HEK293 (cell line): ENCODE data around the gene NECTIN4.

Experiments
- HOXA7 ChIP-seq: sonication (generic); formaldehyde crosslinking; IDR thresholded peaks from 2 replicates; pipeline ENCODE4 v1.8.1; 2022; ENCODE audit warnings: missing genetic modification reagents, borderline replicate concordance
- KLF8 ChIP-seq: fragments of 450-650 bp; formaldehyde crosslinking; IDR thresholded peaks from 2 replicates; pipeline ENCODE4 v1.5.1; 2016; ENCODE audit warnings: missing biosample characterization, missing genetic modification characterization
- OVOL3 ChIP-seq: fragments of 450-650 bp; formaldehyde crosslinking; IDR thresholded peaks from 2 replicates; pipeline ENCODE4 v1.5.1; 2016; ENCODE audit warnings: missing biosample characterization, missing genetic modification characterization
- RBAK ChIP-seq: fragments of 450-650 bp; formaldehyde crosslinking; IDR thresholded peaks from 2 replicates; pipeline ENCODE4 v1.5.1; 2016; ENCODE audit warnings: missing biosample characterization, missing genetic modification characterization
- SCRT2 ChIP-seq: fragments of 450-650 bp; formaldehyde crosslinking; IDR thresholded peaks from 2 replicates; pipeline ENCODE4 v1.5.1; 2016; ENCODE audit warnings: missing biosample characterization, missing genetic modification characterization
- SP2 ChIP-seq: fragments of 450-650 bp; formaldehyde crosslinking; IDR thresholded peaks from 2 replicates; pipeline ENCODE4 v1.5.1; 2016; ENCODE audit warnings: missing biosample characterization, missing genetic modification characterization
- YY1 ChIP-seq: fragments of 450-650 bp; formaldehyde crosslinking; IDR thresholded peaks from 2 replicates; pipeline ENCODE4 v1.5.1; 2018; ENCODE audit warnings: missing biosample characterization, missing genetic modification characterization
- YY2 ChIP-seq: fragments of 450-650 bp; formaldehyde crosslinking; IDR thresholded peaks from 2 replicates; pipeline ENCODE4 v1.5.1; 2016; ENCODE audit warnings: missing biosample characterization, missing genetic modification characterization
- ZBTB21 ChIP-seq: fragments of 450-650 bp; formaldehyde crosslinking; IDR thresholded peaks from 2 replicates; pipeline ENCODE4 v1.5.1; 2017; ENCODE audit warnings: missing biosample characterization, missing genetic modification characterization
- ZBTB7A ChIP-seq: fragments of 450-650 bp; formaldehyde crosslinking; IDR thresholded peaks from 2 replicates; pipeline ENCODE4 v1.5.1; 2016; ENCODE audit warnings: low read depth, missing biosample characterization, missing genetic modification characterization
- ZIC2 ChIP-seq: fragments of 450-650 bp; formaldehyde crosslinking; IDR thresholded peaks from 2 replicates; pipeline ENCODE4 v1.5.1; 2016; ENCODE audit warnings: missing biosample characterization, missing genetic modification characterization
- ZNF10 ChIP-seq: fragments of 450-650 bp; formaldehyde crosslinking; IDR thresholded peaks from 2 replicates; pipeline ENCODE4 v1.5.1; 2017; ENCODE audit warnings: missing biosample characterization, missing genetic modification characterization
- ZNF114 ChIP-seq: fragments of 450-650 bp; formaldehyde crosslinking; IDR thresholded peaks from 2 replicates; pipeline ENCODE4 v1.5.0; 2017; ENCODE audit warnings: missing biosample characterization, missing genetic modification characterization
- ZNF174 ChIP-seq: fragments of 450-650 bp; formaldehyde crosslinking; IDR thresholded peaks from 2 replicates; pipeline ENCODE4 v1.5.0; 2017; ENCODE audit warnings: missing biosample characterization, mild to moderate bottlenecking, missing genetic modification characterization
- ZNF175 ChIP-seq: fragments of 450-650 bp; formaldehyde crosslinking; IDR thresholded peaks from 2 replicates; pipeline ENCODE4 v1.5.1; 2016; ENCODE audit warnings: missing biosample characterization, missing genetic modification characterization
- ZNF2 ChIP-seq: fragments of 450-650 bp; formaldehyde crosslinking; IDR thresholded peaks from 2 replicates; pipeline ENCODE4 v1.5.1; 2016; ENCODE audit warnings: missing biosample characterization, missing genetic modification characterization
- ZNF292 ChIP-seq: fragments of 450-650 bp; formaldehyde crosslinking; IDR thresholded peaks from 2 replicates; pipeline ENCODE4 v1.5.1; 2016; ENCODE audit warnings: low read depth, missing biosample characterization, missing genetic modification characterization, borderline replicate concordance
- ZNF394 ChIP-seq: fragments of 450-650 bp; formaldehyde crosslinking; IDR thresholded peaks from 2 replicates; pipeline ENCODE4 v1.5.1; 2016; ENCODE audit warnings: missing biosample characterization, missing genetic modification characterization, mild to moderate bottlenecking, moderate library complexity, borderline replicate concordance
- ZNF423 ChIP-seq: fragments of 450-650 bp; formaldehyde crosslinking; IDR thresholded peaks from 2 replicates; pipeline ENCODE4 v1.5.1; 2016; ENCODE audit warnings: missing biosample characterization, missing genetic modification characterization
- ZNF514 ChIP-seq: fragments of 450-650 bp; formaldehyde crosslinking; IDR thresholded peaks from 2 replicates; pipeline ENCODE4 v1.5.1; 2016; ENCODE audit warnings: missing biosample characterization, missing genetic modification characterization
- ZNF529 ChIP-seq: fragments of 450-650 bp; formaldehyde crosslinking; IDR thresholded peaks from 2 replicates; pipeline ENCODE4 v1.5.1; 2017; ENCODE audit warnings: missing genetic modification characterization, missing biosample characterization; ENCODE audit not compliant: insufficient replicate concordance
- ZNF530 ChIP-seq: fragments of 450-650 bp; formaldehyde crosslinking; IDR thresholded peaks from 2 replicates; pipeline ENCODE4 v1.5.1; 2016; ENCODE audit warnings: low read depth, missing biosample characterization, missing genetic modification characterization
- ZNF544 ChIP-seq: fragments of 450-650 bp; formaldehyde crosslinking; IDR thresholded peaks from 2 replicates; pipeline ENCODE4 v1.5.0; 2017; ENCODE audit warnings: missing biosample characterization, missing genetic modification characterization
- ZNF610 ChIP-seq: fragments of 450-650 bp; formaldehyde crosslinking; IDR thresholded peaks from 2 replicates; pipeline ENCODE4 v1.5.1; 2016; ENCODE audit warnings: missing biosample characterization, missing genetic modification characterization, borderline replicate concordance
- ZNF629 ChIP-seq: fragments of 450-650 bp; formaldehyde crosslinking; IDR thresholded peaks from 2 replicates; pipeline ENCODE4 v1.5.1; 2017; ENCODE audit warnings: missing biosample characterization, missing genetic modification characterization
- ZNF660 ChIP-seq: fragments of 450-650 bp; IDR thresholded peaks from 2 replicates; pipeline ENCODE4 v1.5.1; 2018; ENCODE audit warnings: missing biosample characterization, mild to moderate bottlenecking, missing genetic modification characterization
- ZNF677 ChIP-seq: fragments of 450-650 bp; IDR thresholded peaks from 2 replicates; pipeline ENCODE4 v1.5.0; 2018; ENCODE audit warnings: missing biosample characterization, mild to moderate bottlenecking, missing genetic modification characterization, moderate library complexity
- ZNF785 ChIP-seq: fragments of 450-650 bp; formaldehyde crosslinking; IDR thresholded peaks from 2 replicates; pipeline ENCODE4 v1.5.1; 2016; ENCODE audit warnings: missing biosample characterization, missing genetic modification characterization
- ZXDB ChIP-seq: fragments of 450-650 bp; formaldehyde crosslinking; IDR thresholded peaks from 2 replicates; pipeline ENCODE4 v1.5.1; 2016; ENCODE audit warnings: missing biosample characterization, missing genetic modification characterization
- TF ChIP-seq, protein P1 (sequence below): fragments of 450-650 bp; formaldehyde crosslinking; IDR thresholded peaks from 2 replicates; pipeline ENCODE4 v1.5.1; 2016; ENCODE audit warnings: missing biosample characterization, missing genetic modification characterization
- TF ChIP-seq, protein P2 (sequence below): fragments of 450-650 bp; formaldehyde crosslinking; IDR thresholded peaks from 2 replicates; pipeline ENCODE4 v1.5.1; 2016; ENCODE audit warnings: missing biosample characterization, missing genetic modification characterization
- TF ChIP-seq, protein P3 (sequence below): fragments of 450-650 bp; formaldehyde crosslinking; IDR thresholded peaks from 2 replicates; pipeline ENCODE4 v1.5.1; 2016; ENCODE audit warnings: missing biosample characterization, missing genetic modification characterization
- TF ChIP-seq, protein P4 (sequence below): fragments of 450-650 bp; formaldehyde crosslinking; IDR thresholded peaks from 2 replicates; pipeline ENCODE4 v1.5.1; 2017; ENCODE audit warnings: missing biosample characterization, missing genetic modification characterization

NECTIN4 gene

DNA sequence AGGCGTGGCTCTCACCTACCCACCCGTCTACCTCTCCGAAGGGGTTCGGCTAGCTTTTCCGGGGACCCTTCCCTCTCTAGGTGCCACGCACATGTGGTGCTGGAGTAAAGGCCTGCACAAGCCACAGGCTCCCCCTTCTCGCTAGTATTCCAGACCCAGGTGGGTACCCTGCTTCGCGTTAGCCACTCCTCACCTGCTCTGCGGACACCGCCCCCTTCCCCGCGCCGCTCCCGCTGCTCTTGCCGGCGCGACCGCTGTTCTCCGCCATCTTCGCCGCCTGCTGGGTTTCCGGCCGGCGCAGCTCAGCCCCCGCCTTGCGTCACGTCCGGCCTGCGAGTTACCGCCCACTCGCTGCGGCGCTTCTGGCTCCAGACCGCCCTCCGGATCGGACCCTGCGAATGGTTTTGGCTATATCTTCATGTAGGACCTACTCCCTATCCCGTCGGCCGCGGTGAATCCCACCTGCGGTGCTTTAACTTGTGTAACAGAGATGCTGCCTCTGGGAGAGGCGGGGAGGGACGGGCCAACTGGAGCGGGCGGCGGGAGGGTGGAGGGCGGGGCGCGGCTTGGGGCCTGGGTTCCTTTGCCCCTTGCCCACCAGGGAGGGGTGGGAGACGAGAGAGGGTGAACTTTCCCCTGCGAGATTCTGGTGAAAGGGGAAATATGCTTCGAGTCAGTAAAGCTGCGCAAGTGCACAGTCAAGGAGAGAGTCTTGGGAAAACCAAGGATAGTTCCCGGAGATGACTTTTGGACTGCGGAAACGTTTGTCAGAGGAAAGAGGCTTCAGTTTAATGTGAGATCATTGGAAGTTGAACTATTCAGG, 28.6 kb upstream of the NECTIN4 start, which contains the start of the genes NIT1 and PFDN2 (continued):
- TF ChIP-seq, protein P1, sequence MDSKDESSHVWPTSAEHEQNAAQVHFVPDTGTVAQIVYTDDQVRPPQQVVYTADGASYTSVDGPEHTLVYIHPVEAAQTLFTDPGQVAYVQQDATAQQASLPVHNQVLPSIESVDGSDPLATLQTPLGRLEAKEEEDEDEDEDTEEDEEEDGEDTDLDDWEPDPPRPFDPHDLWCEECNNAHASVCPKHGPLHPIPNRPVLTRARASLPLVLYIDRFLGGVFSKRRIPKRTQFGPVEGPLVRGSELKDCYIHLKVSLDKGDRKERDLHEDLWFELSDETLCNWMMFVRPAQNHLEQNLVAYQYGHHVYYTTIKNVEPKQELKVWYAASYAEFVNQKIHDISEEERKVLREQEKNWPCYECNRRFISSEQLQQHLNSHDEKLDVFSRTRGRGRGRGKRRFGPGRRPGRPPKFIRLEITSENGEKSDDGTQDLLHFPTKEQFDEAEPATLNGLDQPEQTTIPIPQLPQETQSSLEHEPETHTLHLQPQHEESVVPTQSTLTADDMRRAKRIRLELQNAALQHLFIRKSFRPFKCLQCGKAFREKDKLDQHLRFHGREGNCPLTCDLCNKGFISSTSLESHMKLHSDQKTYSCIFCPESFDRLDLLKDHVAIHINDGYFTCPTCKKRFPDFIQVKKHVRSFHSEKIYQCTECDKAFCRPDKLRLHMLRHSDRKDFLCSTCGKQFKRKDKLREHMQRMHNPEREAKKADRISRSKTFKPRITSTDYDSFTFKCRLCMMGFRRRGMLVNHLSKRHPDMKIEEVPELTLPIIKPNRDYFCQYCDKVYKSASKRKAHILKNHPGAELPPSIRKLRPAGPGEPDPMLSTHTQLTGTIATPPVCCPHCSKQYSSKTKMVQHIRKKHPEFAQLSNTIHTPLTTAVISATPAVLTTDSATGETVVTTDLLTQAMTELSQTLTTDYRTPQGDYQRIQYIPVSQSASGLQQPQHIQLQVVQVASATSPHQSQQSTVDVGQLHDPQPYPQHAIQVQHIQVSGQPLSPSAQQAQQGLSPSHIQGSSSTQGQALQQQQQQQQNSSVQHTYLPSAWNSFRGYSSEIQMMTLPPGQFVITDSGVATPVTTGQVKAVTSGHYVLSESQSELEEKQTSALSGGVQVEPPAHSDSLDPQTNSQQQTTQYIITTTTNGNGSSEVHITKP (tag by site-specific recombination), result peak; percentile 92
- TF ChIP-seq ZNF677 (no peak), ZXDB (tag by site-specific recombination) (peak; percentile 83), ZNF394 (0 out of 2 replicates have a peak, but pooled peaks have one; percentile 51), ZNF10 (peak; percentile 49; the same call in 1 of the 2 replicates), RBAK (tag by site-specific recombination) (no peak), ZNF785 (tag by site-specific recombination) (no peak), ZNF610 (tag by site-specific recombination) (peak; percentile 98), KLF8 (tag by site-specific recombination) (peak; percentile 73), ZNF529 (tag by site-specific recombination) (no peak), ZNF114 (tag by site-specific recombination) (no peak), HOXA7 (CRISPR knock-in tag) (no peak), YY1 (tag by site-specific recombination) (peak; percentile 87), OVOL3 (tag by site-specific recombination) (0 out of 2 replicates have a peak, but pooled peaks have one; percentile 35), ZNF629 (tag by site-specific recombination) (peak; percentile 85), ZNF423 (peak; percentile 65; the same call in 1 of the 2 replicates), ZNF175 (tag by site-specific recombination) (no peak), ZNF660 (peak; percentile 54), ZNF2 (tag by site-specific recombination) (peak; percentile 43), ZNF514 (tag by site-specific recombination) (no peak), YY2 (peak; percentile 95), ZBTB7A (0 out of 2 replicates have a peak, but pooled peaks have one; percentile 73), ZNF544 (tag by site-specific recombination) (no peak), ZIC2 (tag by site-specific recombination) (peak; percentile 93), ZNF292 (tag by site-specific recombination) (no peak), ZNF174 (tag by site-specific recombination) (no peak), ZNF530 (tag by site-specific recombination) (no peak), SP2 (tag by site-specific recombination) (peak; percentile 97), SCRT2 (tag by site-specific recombination) (peak; percentile 72; the same call in 1 of the 2 replicates), ZBTB21 (tag by site-specific recombination) (0 out of 2 replicates have a peak, but pooled peaks have one; percentile 26)
- TF ChIP-seq, protein P2, sequence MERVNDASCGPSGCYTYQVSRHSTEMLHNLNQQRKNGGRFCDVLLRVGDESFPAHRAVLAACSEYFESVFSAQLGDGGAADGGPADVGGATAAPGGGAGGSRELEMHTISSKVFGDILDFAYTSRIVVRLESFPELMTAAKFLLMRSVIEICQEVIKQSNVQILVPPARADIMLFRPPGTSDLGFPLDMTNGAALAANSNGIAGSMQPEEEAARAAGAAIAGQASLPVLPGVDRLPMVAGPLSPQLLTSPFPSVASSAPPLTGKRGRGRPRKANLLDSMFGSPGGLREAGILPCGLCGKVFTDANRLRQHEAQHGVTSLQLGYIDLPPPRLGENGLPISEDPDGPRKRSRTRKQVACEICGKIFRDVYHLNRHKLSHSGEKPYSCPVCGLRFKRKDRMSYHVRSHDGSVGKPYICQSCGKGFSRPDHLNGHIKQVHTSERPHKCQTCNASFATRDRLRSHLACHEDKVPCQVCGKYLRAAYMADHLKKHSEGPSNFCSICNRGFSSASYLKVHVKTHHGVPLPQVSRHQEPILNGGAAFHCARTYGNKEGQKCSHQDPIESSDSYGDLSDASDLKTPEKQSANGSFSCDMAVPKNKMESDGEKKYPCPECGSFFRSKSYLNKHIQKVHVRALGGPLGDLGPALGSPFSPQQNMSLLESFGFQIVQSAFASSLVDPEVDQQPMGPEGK (tag by site-specific recombination), result peak; percentile 73
- TF ChIP-seq, protein P3, sequence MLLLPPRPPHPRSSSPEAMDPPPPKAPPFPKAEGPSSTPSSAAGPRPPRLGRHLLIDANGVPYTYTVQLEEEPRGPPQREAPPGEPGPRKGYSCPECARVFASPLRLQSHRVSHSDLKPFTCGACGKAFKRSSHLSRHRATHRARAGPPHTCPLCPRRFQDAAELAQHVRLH, result peak; percentile 97
- TF ChIP-seq, protein P4, sequence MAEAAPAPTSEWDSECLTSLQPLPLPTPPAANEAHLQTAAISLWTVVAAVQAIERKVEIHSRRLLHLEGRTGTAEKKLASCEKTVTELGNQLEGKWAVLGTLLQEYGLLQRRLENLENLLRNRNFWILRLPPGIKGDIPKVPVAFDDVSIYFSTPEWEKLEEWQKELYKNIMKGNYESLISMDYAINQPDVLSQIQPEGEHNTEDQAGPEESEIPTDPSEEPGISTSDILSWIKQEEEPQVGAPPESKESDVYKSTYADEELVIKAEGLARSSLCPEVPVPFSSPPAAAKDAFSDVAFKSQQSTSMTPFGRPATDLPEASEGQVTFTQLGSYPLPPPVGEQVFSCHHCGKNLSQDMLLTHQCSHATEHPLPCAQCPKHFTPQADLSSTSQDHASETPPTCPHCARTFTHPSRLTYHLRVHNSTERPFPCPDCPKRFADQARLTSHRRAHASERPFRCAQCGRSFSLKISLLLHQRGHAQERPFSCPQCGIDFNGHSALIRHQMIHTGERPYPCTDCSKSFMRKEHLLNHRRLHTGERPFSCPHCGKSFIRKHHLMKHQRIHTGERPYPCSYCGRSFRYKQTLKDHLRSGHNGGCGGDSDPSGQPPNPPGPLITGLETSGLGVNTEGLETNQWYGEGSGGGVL (tag by site-specific recombination), result no peak; the same call in 1 of the 2 replicates
